Mammary epithelial cell (primary cell): Measurements from ENCODE around the gene TWIST2.

Experiments used
- CTCF ChIP-seq, 2 donors: IDR thresholded peaks in 1 of 2; conservative IDR thresholded peaks in 1 of 2; 2 replicates each; pipeline ENCODE4 v1.5.1; 2011 to 2012; ENCODE audit warnings: inconsistent platforms in 2 of 2, low read length in 2 of 2, mild to moderate bottlenecking in 2 of 2, control low read depth in 1 of 2, low read depth in 1 of 2; ENCODE audit not compliant: insufficient read depth in 1 of 2; ENCODE audit errors: extremely low read depth in 1 of 2
- EZH2 ChIP-seq: IDR thresholded peaks from 2 replicates; pipeline ENCODE4 v1.6.1; 2012; ENCODE audit warnings: low read length, inconsistent platforms, borderline replicate concordance

GRCh38 chr2:238834982-238835381 is 12.9 kb upstream of the TWIST2 start:
- TF ChIP-seq CTCF (conservative IDR thresholded peaks at IDR 0.05 in 1 of 2, IDR thresholded peaks at IDR 0.05 in 1 of 2; ENCODE audit: extremely low read depth in 1 of 2, insufficient read depth in 1 of 2, low read depth in 1 of 2, low read length in 2 of 2) = no peak
- TF ChIP-seq EZH2 = no peak
